Epidermal melanocyte (primary cell): ENCODE data around the gene KLK15.
A peak's percentile ranks its signal among the peaks of the same experiment; 100 is the strongest.
"Not testable (repeated sequence)": the region's sequence is repeated elsewhere in the genome, so short reads cannot be mapped to it uniquely, and the experiment has no call there.

Experiments
- DNase-seq: peaks from one replicate; pipeline ENCODE4 v3.0.0; 2011; ENCODE audit warnings: low spot score; ENCODE audit not compliant: insufficient read length

KLK15 gene

GRCh38 chr19:50796634-50797428 lies 36.5 kb downstream of the KLK15 start:
- no peak for DNase-seq

- DNase-seq = no peak
These were observed 37.2 kb downstream of the KLK15 start for GRCh38 chr19:50796128-50796633.

- DNase-seq = no peak
These were observed 37.7 kb downstream of the KLK15 start for GRCh38 chr19:50795664-50796073.

- no peak for DNase-seq
These were observed 38.3 kb downstream of the KLK15 start for GRCh38 chr19:50794876-50795663.

GRCh38 chr19:50794074-50794875 lies 39.1 kb downstream of the KLK15 start:
- DNase-seq = peak; percentile 16

- no peak for DNase-seq
These were observed 39.8 kb downstream of the KLK15 start for GRCh38 chr19:50793558-50794065.

- no peak for DNase-seq
These were observed 40.8 kb downstream of the KLK15 start for GRCh38 chr19:50792272-50793250.

- DNase-seq = no peak
These were observed 41.6 kb downstream of the KLK15 start for GRCh38 chr19:50791594-50792271.

GRCh38 chr19:50790922-50791467 lies 42.4 kb downstream of the KLK15 start:
- DNase-seq = no peak

- DNase-seq = no peak
These were observed 43.0 kb downstream of the KLK15 start, which contains the start of gene ACP4 for GRCh38 chr19:50790396-50790795. ACP4 (plus strand) TSS chr19:50790415; CDS start chr19:50790415, 0 bp downstream.

GRCh38 chr19:50785329-50785728 lies 48.0 kb downstream of the KLK15 start:
- no peak for DNase-seq

GRCh38 chr19:50784710-50785109 lies 48.7 kb downstream of the KLK15 start:
- DNase-seq = no peak

GRCh38 chr19:50783848-50784152 lies 49.6 kb downstream of the KLK15 start:
- not testable (repeated sequence) for DNase-seq

- no peak for DNase-seq
These were observed 52.5 kb downstream of the KLK15 start for GRCh38 chr19:50780753-50781435.

GRCh38 chr19:50779504-50780457 lies 53.6 kb downstream of the KLK15 start:
- no peak for DNase-seq

GRCh38 chr19:50778906-50779430 lies 54.4 kb downstream of the KLK15 start:
- no peak for DNase-seq

- no peak for DNase-seq
These were observed 55.5 kb downstream of the KLK15 start for GRCh38 chr19:50777830-50778303.
